ENCODE results near the gene GLE1.

GLE1 gene

GRCh38 chr9:128552744-128553440 lies 48.4 kb downstream of the GLE1 start:
- H3K9me3 ChIP-seq (ENCODE audit: control insufficient read depth, insufficient read depth, low read length): no peaks in the 10 kb centered on the region
- H3K4me2 ChIP-seq (ENCODE audit: low read length): peak overlapping the region; percentile 92
- peaks cover 51% of the 10 kb centered on the region for H3K79me2 ChIP-seq (ENCODE audit: control insufficient read depth, low read length)
- H3K36me3 ChIP-seq (ENCODE audit: control insufficient read depth, low read length): peaks cover 17% of the 10 kb centered on the region
- H3K9me2 ChIP-seq (replicated peaks; ENCODE audit: control insufficient read depth, low read length): no peaks in the 10 kb centered on the region
- H4K20me1 ChIP-seq (ENCODE audit: control insufficient read depth, insufficient read depth, low read depth, low read length): peaks cover 9% of the 10 kb centered on the region; the same call in 1 of the 2 replicates
- peaks cover 50% of the 10 kb centered on the region for H3K4me1 ChIP-seq (ENCODE audit: control insufficient read depth, low read length)
- H3K4me3 ChIP-seq (ENCODE audit: low read length): peak overlapping the region; percentile 84
- no peaks in the 10 kb centered on the region for H3K27me3 ChIP-seq (ENCODE audit: control insufficient read depth, low read length)
- TF ChIP-seq CTCF (IDR thresholded peaks at IDR 0.05; ENCODE audit: low read depth, low read length, poor library complexity, severe bottlenecking): no peak
- no peak for TF ChIP-seq EZH2phosphoT487 (IDR thresholded peaks at IDR 0.05; ENCODE audit: borderline replicate concordance, low read length)
- peak overlapping the region; percentile 16; the same call in 1 of the 2 replicates for H3K27ac ChIP-seq (ENCODE audit: low read depth, low read length)
- H3F3A ChIP-seq (ENCODE audit: control insufficient read depth, insufficient read depth): peaks cover 6% of the 10 kb centered on the region; the same call in 1 of the 2 replicates

GRCh38 chr9:128553728-128554127 lies 49.2 kb downstream of the GLE1 start:
- Histone ChIP-seq H4K20me1 (ENCODE audit: control insufficient read depth, insufficient read depth, low read depth, low read length) (peaks cover 15% of the 10 kb centered on the region; the same call in 1 of the 2 replicates), H3K79me2 (ENCODE audit: control insufficient read depth, low read length) (peaks cover 60% of the 10 kb centered on the region), H3K9me3 (ENCODE audit: control insufficient read depth, insufficient read depth, low read length) (no peaks in the 10 kb centered on the region), H3K4me1 (ENCODE audit: control insufficient read depth, low read length) (peaks cover 58% of the 10 kb centered on the region), H3K27me3 (ENCODE audit: control insufficient read depth, low read length) (no peaks in the 10 kb centered on the region), H3K36me3 (ENCODE audit: control insufficient read depth, low read length) (peaks cover 17% of the 10 kb centered on the region), H3K4me2 (ENCODE audit: low read length) (peak overlapping the region; percentile 92), H3K27ac (ENCODE audit: low read depth, low read length) (no peak overlapping the region), H3K9me2 (replicated peaks; ENCODE audit: control insufficient read depth, low read length) (no peaks in the 10 kb centered on the region), H3F3A (ENCODE audit: control insufficient read depth, insufficient read depth) (peaks cover 9% of the 10 kb centered on the region; the same call in 1 of the 2 replicates), H3K4me3 (ENCODE audit: low read length) (peak overlapping the region; percentile 84)
- no peak for TF ChIP-seq EZH2phosphoT487 (IDR thresholded peaks at IDR 0.05; ENCODE audit: borderline replicate concordance, low read length)
- no peak for TF ChIP-seq CTCF (IDR thresholded peaks at IDR 0.05; ENCODE audit: low read depth, low read length, poor library complexity, severe bottlenecking)

GRCh38 chr9:128554155-128554862 lies 49.8 kb downstream of the GLE1 start:
- H3K27me3 ChIP-seq (ENCODE audit: control insufficient read depth, low read length): no peaks in the 10 kb centered on the region
- peaks cover 17% of the 10 kb centered on the region for H3K36me3 ChIP-seq (ENCODE audit: control insufficient read depth, low read length)
- TF ChIP-seq CTCF (IDR thresholded peaks at IDR 0.05; ENCODE audit: low read depth, low read length, poor library complexity, severe bottlenecking): no peak
- no peak for TF ChIP-seq EZH2phosphoT487 (IDR thresholded peaks at IDR 0.05; ENCODE audit: borderline replicate concordance, low read length)
- H3K27ac ChIP-seq (ENCODE audit: low read depth, low read length): peak overlapping the region; percentile 9; the same call in 1 of the 2 replicates
- peak overlapping the region; percentile 92 for H3K4me2 ChIP-seq (ENCODE audit: low read length)
- H3K79me2 ChIP-seq (ENCODE audit: control insufficient read depth, low read length): peaks cover 66% of the 10 kb centered on the region
- H3K9me3 ChIP-seq (ENCODE audit: control insufficient read depth, insufficient read depth, low read length): no peaks in the 10 kb centered on the region
- H3K4me3 ChIP-seq (ENCODE audit: low read length): peak overlapping the region; percentile 84
- H4K20me1 ChIP-seq (ENCODE audit: control insufficient read depth, insufficient read depth, low read depth, low read length): peaks cover 15% of the 10 kb centered on the region; the same call in 1 of the 2 replicates
- H3K4me1 ChIP-seq (ENCODE audit: control insufficient read depth, low read length): peaks cover 64% of the 10 kb centered on the region
- peaks cover 9% of the 10 kb centered on the region; the same call in 1 of the 2 replicates for H3F3A ChIP-seq (ENCODE audit: control insufficient read depth, insufficient read depth)
- H3K9me2 ChIP-seq (replicated peaks; ENCODE audit: control insufficient read depth, low read length): no peaks in the 10 kb centered on the region
